NCI-H748 treated with DMSO at 0.1 percent for 48 hours (cell line): Measurements from ENCODE around the gene TSPYL1.
A peak's percentile ranks its signal among the peaks of the same experiment; 100 is the strongest.

Source experiments
- DNase-seq: peaks from one replicate; lab custom pipeline; 2025; lab: John Stamatoyannopoulos, UW

Gene TSPYL1

DNA sequence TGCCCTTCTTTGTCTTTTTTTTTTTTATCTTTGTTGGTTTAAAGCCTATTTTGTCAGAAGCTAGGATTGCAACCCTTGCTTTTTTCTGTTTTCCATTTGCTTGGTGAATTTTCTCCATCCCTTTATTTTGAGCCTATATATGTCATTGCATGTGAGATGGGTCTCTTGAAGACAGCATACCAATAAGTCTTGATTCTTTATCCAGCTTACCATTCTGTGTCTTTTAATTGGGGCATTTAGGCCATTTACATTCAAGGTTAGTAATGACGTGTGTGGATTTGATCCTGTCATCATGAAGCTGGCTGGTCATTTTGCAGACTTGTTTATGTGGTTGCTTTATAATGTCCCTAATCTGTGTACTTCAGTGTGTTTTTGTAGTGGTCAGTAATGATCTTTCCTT is 16.4 kb downstream of the TSPYL1 start:
- no peak for DNase-seq

- DNase-seq: no peak
Measured at GRCh38 chr6:116258520-116258919, 21.2 kb downstream of the TSPYL1 start.

- no peak for DNase-seq
Measured at GRCh38 chr6:116256694-116257093, 23.0 kb downstream of the TSPYL1 start.

DNA sequence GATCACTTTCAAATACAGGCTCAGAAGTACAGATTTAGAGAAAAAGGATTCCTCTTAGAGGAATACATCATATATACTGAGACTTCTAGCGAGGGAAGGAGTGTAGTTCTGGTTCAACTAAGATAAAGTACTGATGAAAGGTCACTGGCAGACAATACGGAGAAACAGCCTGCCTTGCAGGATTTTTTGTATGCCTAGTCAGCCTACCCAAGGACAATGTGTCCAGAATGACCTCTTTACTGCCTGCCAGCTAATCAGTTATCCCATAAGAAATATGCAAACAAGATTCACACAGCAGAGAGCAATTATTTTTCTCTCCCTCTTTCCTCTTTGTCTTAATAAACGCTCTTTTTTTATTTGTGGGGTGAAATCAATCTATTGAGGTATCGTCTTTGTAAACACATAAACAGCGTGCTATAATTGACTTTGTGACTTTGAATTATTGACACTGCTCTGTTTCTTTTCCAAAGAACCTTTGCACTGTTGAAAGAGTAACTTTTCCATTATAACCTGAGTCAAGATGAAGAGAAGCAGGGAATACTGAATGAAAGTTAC is 24.4 kb downstream of the TSPYL1 start:
- DNase-seq: no peak

GRCh38 chr6:116254297-116255056 is 25.3 kb downstream of the TSPYL1 start:
- no peak for DNase-seq

DNA sequence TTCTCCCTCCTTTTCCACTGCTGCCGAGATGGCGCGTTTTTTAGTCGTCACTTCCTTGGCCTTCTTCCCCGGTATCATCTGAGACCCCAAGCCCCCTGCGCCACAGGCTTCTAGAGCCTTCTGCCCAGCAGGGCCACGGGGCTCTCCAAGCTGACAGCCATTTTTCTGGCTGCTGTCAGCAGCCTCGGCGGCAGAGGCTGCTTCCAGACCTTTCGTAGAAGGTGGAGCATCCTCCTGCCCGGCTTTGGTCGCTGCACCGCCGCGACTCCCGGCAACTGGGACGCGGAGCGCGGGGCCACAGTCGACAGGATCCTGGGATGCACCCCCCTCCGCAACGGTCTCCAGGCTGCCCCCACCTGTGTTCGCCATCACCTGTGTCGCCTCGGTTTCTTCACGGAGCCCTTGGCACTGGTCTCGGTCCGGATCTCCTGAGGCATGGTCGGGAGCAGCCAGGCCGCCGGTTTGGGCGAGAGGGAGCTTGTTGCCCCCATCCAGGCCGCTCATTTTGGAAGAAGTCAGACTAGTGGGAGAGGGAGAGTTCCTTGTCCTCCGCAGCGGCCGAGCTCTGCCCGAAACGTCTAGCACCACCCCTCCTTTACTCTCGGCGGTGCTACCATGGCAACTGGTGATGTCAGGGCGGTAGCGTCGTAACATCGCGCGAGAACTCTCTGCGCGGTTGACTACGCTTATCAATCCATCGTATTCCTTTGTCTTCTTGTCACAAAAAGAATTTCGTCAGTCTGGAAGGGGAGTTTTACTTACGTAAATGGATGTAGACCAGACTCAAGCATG is 26.0 kb downstream of the TSPYL1 start, which contains the start of gene TSPYL4:
Gene TSPYL4 (minus strand): TSS at position 571 of the 792 bp plus-strand sequence. CDS start 67 bp downstream, at position 504.
- peak; percentile 94 for DNase-seq

DNA sequence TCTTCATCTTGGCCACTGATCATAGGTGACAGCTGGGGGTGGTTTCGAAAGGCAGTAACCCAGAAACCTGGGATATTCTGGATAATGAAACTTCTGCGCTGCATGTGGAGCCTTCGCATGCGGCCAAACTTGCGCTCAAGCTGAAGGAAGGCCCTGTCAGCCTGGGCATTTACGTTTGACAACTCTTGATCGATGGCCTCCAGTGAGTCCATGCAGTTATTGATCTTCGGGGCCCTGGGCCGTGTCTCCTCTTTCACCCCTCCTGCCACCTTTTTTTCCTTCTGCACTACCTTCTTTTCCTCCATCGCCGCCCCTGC is 26.6 kb downstream of the TSPYL1 start:
- DNase-seq: no peak

GRCh38 chr6:116251568-116252384 is 28.0 kb downstream of the TSPYL1 start:
- DNase-seq: no peak

DNA sequence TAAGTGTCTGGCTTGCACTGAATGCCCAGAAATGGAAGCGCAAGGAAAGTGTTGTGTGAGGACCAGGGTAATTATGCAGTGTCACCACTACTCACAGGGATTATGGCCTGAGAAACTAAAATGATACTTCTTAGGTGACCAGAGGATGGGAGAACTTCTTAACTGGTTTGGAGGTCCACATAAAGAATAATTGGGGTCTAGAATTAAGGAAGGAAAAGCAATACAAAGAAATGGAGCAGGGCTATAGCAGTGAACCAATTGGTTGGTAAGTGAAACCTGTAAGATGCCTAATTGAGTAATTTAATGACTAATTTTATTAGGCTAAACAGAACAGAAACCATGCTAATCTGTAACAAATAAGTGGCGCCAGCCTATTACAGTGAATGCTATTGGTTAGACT is 31.2 kb downstream of the TSPYL1 start:
- no peak for DNase-seq

DNA sequence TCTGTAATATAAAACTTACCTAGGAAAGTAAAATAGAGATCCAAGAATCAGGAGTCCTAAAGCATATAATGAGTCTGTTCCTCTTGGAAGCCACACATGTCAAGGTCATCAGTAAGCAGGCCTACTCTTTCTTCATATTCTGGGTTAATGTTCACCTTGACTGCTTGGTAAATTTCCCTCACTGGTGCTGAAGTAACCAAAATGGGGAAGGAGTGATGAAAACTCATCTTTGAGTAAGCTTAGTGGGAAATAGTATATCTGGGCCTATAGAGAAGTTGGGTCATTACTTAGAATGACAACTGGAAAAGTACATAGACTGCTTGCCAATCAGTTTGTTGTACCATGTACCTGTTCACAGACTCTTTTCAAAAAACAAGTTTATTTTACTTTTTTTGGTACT is 32.4 kb downstream of the TSPYL1 start:
- no peak for DNase-seq

- no peak for DNase-seq
Measured at GRCh38 chr6:116246089-116246488, 33.6 kb downstream of the TSPYL1 start.

GRCh38 chr6:116244284-116244683 is 35.4 kb downstream of the TSPYL1 start:
- DNase-seq: peak; percentile 45

GRCh38 chr6:116239856-116240255 is 39.9 kb downstream of the TSPYL1 start:
- DNase-seq: no peak

GRCh38 chr6:116239256-116239655 is 40.5 kb downstream of the TSPYL1 start:
- no peak for DNase-seq

DNA sequence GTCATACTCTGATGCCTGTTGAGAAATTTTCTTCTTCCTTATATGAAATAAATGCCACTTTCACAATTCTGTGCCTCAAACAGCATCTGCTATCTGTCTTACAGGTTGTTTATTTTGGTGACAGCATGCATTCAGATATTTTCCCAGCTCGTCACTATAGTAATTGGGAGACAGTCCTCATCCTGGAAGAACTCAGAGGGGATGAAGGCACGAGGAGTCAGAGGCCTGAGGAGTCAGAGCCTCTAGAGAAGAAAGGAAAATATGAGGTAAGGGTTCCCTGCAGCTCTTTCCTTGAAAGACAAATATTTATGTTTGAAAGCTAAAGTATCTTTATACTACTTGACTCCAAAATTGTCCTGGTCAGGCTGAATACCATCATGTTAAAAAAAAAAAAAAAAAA is 41.6 kb downstream of the TSPYL1 start:
- DNase-seq: no peak

DNA sequence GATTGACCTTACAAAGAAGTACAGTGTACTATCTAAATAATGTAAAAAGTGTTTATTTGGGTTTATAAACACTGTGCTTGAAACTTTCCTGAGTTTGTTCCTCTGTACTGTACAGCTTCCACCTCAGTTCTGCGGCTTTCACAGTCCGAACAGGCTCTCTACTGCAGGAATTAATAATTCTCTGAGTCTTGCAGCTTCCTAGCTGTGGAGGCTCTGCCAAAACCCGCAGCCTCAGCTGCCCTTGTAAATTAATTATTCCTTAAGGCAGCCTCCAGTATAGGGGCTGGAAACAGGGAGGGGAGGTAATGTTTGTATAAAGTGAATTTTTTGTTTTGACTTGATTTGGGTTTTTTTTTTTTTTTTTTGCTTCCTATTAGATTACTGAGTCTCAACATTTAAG is 45.0 kb downstream of the TSPYL1 start:
- no peak for DNase-seq

- DNase-seq: peak; percentile 52
Measured at GRCh38 chr6:116229287-116229913, 50.3 kb downstream of the TSPYL1 start.
